HEK293 (cell line): ENCODE results near the gene RSPH9.

Source experiments
- BCL11B ChIP-seq: fragments of 450-650 bp; formaldehyde crosslinking; IDR thresholded peaks from 2 replicates; pipeline ENCODE4 v1.5.1; 2016; ENCODE audit warnings: low read depth, missing biosample characterization, missing genetic modification characterization
- KLF7 ChIP-seq: fragments of 450-650 bp; formaldehyde crosslinking; IDR thresholded peaks from 2 replicates; pipeline ENCODE4 v1.5.1; 2016; ENCODE audit warnings: missing biosample characterization, missing genetic modification characterization, borderline replicate concordance
- KLF8 ChIP-seq: fragments of 450-650 bp; formaldehyde crosslinking; IDR thresholded peaks from 2 replicates; pipeline ENCODE4 v1.5.1; 2016; ENCODE audit warnings: missing biosample characterization, missing genetic modification characterization
- SP2 ChIP-seq: fragments of 450-650 bp; formaldehyde crosslinking; IDR thresholded peaks from 2 replicates; pipeline ENCODE4 v1.5.1; 2016; ENCODE audit warnings: missing biosample characterization, missing genetic modification characterization
- ZBTB21 ChIP-seq: fragments of 450-650 bp; formaldehyde crosslinking; IDR thresholded peaks from 2 replicates; pipeline ENCODE4 v1.5.1; 2017; ENCODE audit warnings: missing biosample characterization, missing genetic modification characterization
- ZBTB48 ChIP-seq: fragments of 450-650 bp; formaldehyde crosslinking; IDR thresholded peaks from 2 replicates; pipeline ENCODE4 v1.5.1; 2016; ENCODE audit warnings: missing biosample characterization, missing genetic modification characterization
- ZFHX2 ChIP-seq: fragments of 450-650 bp; formaldehyde crosslinking; conservative IDR thresholded peaks from 2 replicates; pipeline ENCODE4 v1.5.1; 2016; ENCODE audit warnings: missing biosample characterization, missing genetic modification characterization
- ZFP41 ChIP-seq: fragments of 450-650 bp; formaldehyde crosslinking; IDR thresholded peaks from 2 replicates; pipeline ENCODE4 v1.5.1; 2016; ENCODE audit warnings: missing biosample characterization, missing genetic modification characterization, borderline replicate concordance
- ZNF133 ChIP-seq: fragments of 450-650 bp; formaldehyde crosslinking; IDR thresholded peaks from 2 replicates; pipeline ENCODE4 v1.5.1; 2016; ENCODE audit warnings: missing biosample characterization, missing genetic modification characterization
- ZNF140 ChIP-seq: fragments of 450-650 bp; formaldehyde crosslinking; IDR thresholded peaks from 2 replicates; pipeline ENCODE4 v1.5.1; 2016; ENCODE audit warnings: missing biosample characterization, missing genetic modification characterization
- ZNF155 ChIP-seq: fragments of 450-650 bp; formaldehyde crosslinking; IDR thresholded peaks from 2 replicates; pipeline ENCODE4 v1.5.1; 2016; ENCODE audit warnings: missing biosample characterization, missing genetic modification characterization
- ZNF174 ChIP-seq: fragments of 450-650 bp; formaldehyde crosslinking; IDR thresholded peaks from 2 replicates; pipeline ENCODE4 v1.5.0; 2017; ENCODE audit warnings: missing biosample characterization, mild to moderate bottlenecking, missing genetic modification characterization
- ZNF23 ChIP-seq: fragments of 450-650 bp; formaldehyde crosslinking; IDR thresholded peaks from 2 replicates; pipeline ENCODE4 v1.5.1; 2016; ENCODE audit warnings: missing biosample characterization, missing genetic modification characterization, borderline replicate concordance
- ZNF248 ChIP-seq: fragments of 450-650 bp; formaldehyde crosslinking; IDR thresholded peaks from 2 replicates; pipeline ENCODE4 v1.5.1; 2017; ENCODE audit warnings: missing biosample characterization, missing genetic modification characterization
- ZNF266 ChIP-seq: fragments of 450-650 bp; formaldehyde crosslinking; IDR thresholded peaks from 2 replicates; pipeline ENCODE4 v1.5.1; 2016; ENCODE audit warnings: missing biosample characterization, missing genetic modification characterization, low read depth
- ZNF37A ChIP-seq: fragments of 450-650 bp; IDR thresholded peaks from 2 replicates; pipeline ENCODE4 v1.5.1; 2018; ENCODE audit warnings: missing biosample characterization, missing genetic modification characterization
- ZNF473 ChIP-seq: fragments of 450-650 bp; formaldehyde crosslinking; IDR thresholded peaks from 2 replicates; pipeline ENCODE4 v1.5.1; 2017; ENCODE audit warnings: missing biosample characterization, missing genetic modification characterization
- ZNF521 ChIP-seq: fragments of 450-650 bp; formaldehyde crosslinking; IDR thresholded peaks from 2 replicates; pipeline ENCODE4 v1.5.1; 2017; ENCODE audit warnings: missing biosample characterization, mild to moderate bottlenecking, missing genetic modification characterization
- ZNF529 ChIP-seq: fragments of 450-650 bp; formaldehyde crosslinking; IDR thresholded peaks from 2 replicates; pipeline ENCODE4 v1.5.1; 2017; ENCODE audit warnings: missing genetic modification characterization, missing biosample characterization; ENCODE audit not compliant: insufficient replicate concordance
- ZNF530 ChIP-seq: fragments of 450-650 bp; formaldehyde crosslinking; IDR thresholded peaks from 2 replicates; pipeline ENCODE4 v1.5.1; 2016; ENCODE audit warnings: low read depth, missing biosample characterization, missing genetic modification characterization
- ZNF658 ChIP-seq: fragments of 450-650 bp; formaldehyde crosslinking; IDR thresholded peaks from 2 replicates; pipeline ENCODE4; 2016; ENCODE audit warnings: missing biosample characterization, missing genetic modification characterization
- ZNF76 ChIP-seq: fragments of 450-650 bp; formaldehyde crosslinking; IDR thresholded peaks from 2 replicates; pipeline ENCODE4; 2016; ENCODE audit warnings: low read depth, missing biosample characterization, missing genetic modification characterization, borderline replicate concordance
- ZNF776 ChIP-seq: fragments of 450-650 bp; formaldehyde crosslinking; IDR thresholded peaks from 2 replicates; pipeline ENCODE4 v1.5.0; 2017; ENCODE audit warnings: missing biosample characterization, missing genetic modification characterization, borderline replicate concordance
- ZNF785 ChIP-seq: fragments of 450-650 bp; formaldehyde crosslinking; IDR thresholded peaks from 2 replicates; pipeline ENCODE4 v1.5.1; 2016; ENCODE audit warnings: missing biosample characterization, missing genetic modification characterization
- ZXDB ChIP-seq: fragments of 450-650 bp; formaldehyde crosslinking; IDR thresholded peaks from 2 replicates; pipeline ENCODE4 v1.5.1; 2016; ENCODE audit warnings: missing biosample characterization, missing genetic modification characterization
- TF ChIP-seq, protein P1 (sequence below): fragments of 450-650 bp; formaldehyde crosslinking; IDR thresholded peaks from 2 replicates; pipeline ENCODE4 v1.5.1; 2016; ENCODE audit warnings: missing biosample characterization, missing genetic modification characterization
- TF ChIP-seq, protein P2 (sequence below): fragments of 450-650 bp; formaldehyde crosslinking; IDR thresholded peaks from 2 replicates; pipeline ENCODE4 v1.5.1; 2016; ENCODE audit warnings: missing biosample characterization, missing genetic modification characterization
- TF ChIP-seq, protein P3 (sequence below): fragments of 450-650 bp; formaldehyde crosslinking; IDR thresholded peaks from 2 replicates; pipeline ENCODE4 v1.5.0; 2017; ENCODE audit warnings: missing biosample characterization, missing genetic modification characterization, borderline replicate concordance
- TF ChIP-seq, protein P4 (sequence below): fragments of 450-650 bp; formaldehyde crosslinking; IDR thresholded peaks from 2 replicates; pipeline ENCODE4; 2016; ENCODE audit warnings: missing biosample characterization, missing genetic modification characterization
- TF ChIP-seq, protein P5 (sequence below): fragments of 450-650 bp; formaldehyde crosslinking; IDR thresholded peaks from 2 replicates; pipeline ENCODE4 v1.5.1; 2016; ENCODE audit warnings: missing biosample characterization, missing genetic modification characterization, low read depth

RSPH9 gene

DNA sequence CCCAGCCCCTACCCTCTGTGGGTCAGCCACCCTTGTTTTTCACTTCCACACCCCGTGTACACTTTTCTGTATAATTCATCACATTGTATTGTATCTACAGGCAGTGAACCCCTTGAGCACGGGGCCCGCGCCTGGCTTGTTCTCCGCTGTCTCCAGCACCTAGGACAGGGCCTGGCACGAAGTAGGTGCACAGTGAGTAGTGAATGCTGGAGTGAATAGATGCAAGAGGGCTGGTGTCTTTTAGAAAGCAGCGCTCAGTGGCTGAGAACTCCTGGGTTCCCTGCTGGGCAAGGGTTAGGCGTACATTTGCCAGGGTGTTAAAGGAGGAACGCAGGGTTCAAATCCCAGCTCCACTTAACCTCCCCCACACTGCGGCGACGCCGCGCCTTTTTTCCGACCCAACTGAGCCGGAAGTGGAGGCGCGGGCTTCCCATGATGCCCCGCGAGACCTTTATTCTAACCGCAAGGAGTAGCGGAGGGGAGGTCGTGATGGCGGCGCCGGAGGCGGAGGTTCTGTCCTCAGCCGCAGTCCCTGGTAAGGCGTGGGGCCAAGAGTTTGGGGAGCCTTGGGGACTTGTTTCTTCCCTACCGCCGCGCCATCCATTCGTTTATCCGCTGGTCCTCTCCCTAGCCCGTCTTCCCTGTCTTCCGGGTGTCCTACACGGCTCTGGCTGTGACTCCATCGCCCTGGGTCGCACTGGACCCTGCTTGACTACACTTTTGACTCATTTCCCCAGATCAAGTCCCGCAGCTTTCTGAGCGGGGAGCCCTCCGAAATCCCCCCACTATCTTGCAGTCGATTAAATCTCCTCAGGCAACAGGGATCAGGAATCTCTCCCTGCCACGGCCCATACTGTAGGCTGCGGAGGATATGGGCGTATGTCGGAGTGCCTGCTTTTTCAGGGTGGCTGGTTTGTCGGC is 9.2 kb upstream of the RSPH9 start, which contains the start of gene MAD2L1BP (continued):
- TF ChIP-seq, protein P1, sequence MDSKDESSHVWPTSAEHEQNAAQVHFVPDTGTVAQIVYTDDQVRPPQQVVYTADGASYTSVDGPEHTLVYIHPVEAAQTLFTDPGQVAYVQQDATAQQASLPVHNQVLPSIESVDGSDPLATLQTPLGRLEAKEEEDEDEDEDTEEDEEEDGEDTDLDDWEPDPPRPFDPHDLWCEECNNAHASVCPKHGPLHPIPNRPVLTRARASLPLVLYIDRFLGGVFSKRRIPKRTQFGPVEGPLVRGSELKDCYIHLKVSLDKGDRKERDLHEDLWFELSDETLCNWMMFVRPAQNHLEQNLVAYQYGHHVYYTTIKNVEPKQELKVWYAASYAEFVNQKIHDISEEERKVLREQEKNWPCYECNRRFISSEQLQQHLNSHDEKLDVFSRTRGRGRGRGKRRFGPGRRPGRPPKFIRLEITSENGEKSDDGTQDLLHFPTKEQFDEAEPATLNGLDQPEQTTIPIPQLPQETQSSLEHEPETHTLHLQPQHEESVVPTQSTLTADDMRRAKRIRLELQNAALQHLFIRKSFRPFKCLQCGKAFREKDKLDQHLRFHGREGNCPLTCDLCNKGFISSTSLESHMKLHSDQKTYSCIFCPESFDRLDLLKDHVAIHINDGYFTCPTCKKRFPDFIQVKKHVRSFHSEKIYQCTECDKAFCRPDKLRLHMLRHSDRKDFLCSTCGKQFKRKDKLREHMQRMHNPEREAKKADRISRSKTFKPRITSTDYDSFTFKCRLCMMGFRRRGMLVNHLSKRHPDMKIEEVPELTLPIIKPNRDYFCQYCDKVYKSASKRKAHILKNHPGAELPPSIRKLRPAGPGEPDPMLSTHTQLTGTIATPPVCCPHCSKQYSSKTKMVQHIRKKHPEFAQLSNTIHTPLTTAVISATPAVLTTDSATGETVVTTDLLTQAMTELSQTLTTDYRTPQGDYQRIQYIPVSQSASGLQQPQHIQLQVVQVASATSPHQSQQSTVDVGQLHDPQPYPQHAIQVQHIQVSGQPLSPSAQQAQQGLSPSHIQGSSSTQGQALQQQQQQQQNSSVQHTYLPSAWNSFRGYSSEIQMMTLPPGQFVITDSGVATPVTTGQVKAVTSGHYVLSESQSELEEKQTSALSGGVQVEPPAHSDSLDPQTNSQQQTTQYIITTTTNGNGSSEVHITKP = peak; percentile 42; the same call in 1 of the 2 replicates
- TF ChIP-seq ZNF530 (tag by site-specific recombination) (no peak), ZBTB21 (peak; percentile 12; the same call in 1 of the 2 replicates), ZNF658 (tag by site-specific recombination) (no peak), ZNF174 (tag by site-specific recombination) (no peak), ZNF23 (tag by site-specific recombination) (no peak), ZNF529 (no peak), ZFHX2 (tag by site-specific recombination) (peak; percentile 85), ZNF76 (peak; percentile 94), ZNF37A (no peak), ZNF248 (no peak), SP2 (tag by site-specific recombination) (peak; percentile 65), ZNF785 (tag by site-specific recombination) (no peak), ZNF155 (tag by site-specific recombination) (no peak), ZFP41 (no peak), BCL11B (tag by site-specific recombination) (no peak), ZNF776 (tag by site-specific recombination) (no peak), ZNF266 (tag by site-specific recombination) (no peak), KLF7 (tag by site-specific recombination) (peak; percentile 68; the same call in 1 of the 2 replicates), ZNF140 (no peak), ZBTB48 (tag by site-specific recombination) (no peak), ZNF521 (no peak), ZXDB (tag by site-specific recombination) (peak; percentile 81), KLF8 (tag by site-specific recombination) (peak; percentile 74; the same call in 1 of the 2 replicates), ZNF133 (tag by site-specific recombination) (no peak), ZNF473 (no peak)
- TF ChIP-seq, protein P2, sequence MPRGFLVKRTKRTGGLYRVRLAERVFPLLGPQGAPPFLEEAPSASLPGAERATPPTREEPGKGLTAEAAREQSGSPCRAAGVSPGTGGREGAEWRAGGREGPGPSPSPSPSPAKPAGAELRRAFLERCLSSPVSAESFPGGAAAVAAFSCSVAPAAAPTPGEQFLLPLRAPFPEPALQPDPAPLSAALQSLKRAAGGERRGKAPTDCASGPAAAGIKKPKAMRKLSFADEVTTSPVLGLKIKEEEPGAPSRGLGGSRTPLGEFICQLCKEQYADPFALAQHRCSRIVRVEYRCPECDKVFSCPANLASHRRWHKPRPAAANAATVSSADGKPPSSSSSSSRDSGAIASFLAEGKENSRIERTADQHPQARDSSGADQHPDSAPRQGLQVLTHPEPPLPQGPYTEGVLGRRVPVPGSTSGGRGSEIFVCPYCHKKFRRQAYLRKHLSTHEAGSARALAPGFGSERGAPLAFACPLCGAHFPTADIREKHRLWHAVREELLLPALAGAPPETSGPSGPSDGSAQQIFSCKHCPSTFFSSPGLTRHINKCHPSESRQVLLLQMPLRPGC = peak; percentile 72; the same call in 1 of the 2 replicates
- TF ChIP-seq, protein P3, sequence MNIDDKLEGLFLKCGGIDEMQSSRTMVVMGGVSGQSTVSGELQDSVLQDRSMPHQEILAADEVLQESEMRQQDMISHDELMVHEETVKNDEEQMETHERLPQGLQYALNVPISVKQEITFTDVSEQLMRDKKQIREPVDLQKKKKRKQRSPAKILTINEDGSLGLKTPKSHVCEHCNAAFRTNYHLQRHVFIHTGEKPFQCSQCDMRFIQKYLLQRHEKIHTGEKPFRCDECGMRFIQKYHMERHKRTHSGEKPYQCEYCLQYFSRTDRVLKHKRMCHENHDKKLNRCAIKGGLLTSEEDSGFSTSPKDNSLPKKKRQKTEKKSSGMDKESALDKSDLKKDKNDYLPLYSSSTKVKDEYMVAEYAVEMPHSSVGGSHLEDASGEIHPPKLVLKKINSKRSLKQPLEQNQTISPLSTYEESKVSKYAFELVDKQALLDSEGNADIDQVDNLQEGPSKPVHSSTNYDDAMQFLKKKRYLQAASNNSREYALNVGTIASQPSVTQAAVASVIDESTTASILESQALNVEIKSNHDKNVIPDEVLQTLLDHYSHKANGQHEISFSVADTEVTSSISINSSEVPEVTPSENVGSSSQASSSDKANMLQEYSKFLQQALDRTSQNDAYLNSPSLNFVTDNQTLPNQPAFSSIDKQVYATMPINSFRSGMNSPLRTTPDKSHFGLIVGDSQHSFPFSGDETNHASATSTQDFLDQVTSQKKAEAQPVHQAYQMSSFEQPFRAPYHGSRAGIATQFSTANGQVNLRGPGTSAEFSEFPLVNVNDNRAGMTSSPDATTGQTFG (tag by site-specific recombination) = no peak
- TF ChIP-seq, protein P4, sequence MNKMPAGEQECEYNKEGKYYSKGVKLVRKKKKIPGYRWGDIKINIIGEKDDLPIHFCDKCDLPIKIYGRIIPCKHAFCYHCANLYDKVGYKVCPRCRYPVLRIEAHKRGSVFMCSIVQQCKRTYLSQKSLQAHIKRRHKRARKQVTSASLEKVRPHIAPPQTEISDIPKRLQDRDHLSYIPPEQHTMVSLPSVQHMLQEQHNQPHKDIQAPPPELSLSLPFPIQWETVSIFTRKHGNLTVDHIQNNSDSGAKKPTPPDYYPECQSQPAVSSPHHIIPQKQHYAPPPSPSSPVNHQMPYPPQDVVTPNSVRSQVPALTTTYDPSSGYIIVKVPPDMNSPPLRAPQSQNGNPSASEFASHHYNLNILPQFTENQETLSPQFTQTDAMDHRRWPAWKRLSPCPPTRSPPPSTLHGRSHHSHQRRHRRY (tag by site-specific recombination) = no peak
- TF ChIP-seq, protein P5, sequence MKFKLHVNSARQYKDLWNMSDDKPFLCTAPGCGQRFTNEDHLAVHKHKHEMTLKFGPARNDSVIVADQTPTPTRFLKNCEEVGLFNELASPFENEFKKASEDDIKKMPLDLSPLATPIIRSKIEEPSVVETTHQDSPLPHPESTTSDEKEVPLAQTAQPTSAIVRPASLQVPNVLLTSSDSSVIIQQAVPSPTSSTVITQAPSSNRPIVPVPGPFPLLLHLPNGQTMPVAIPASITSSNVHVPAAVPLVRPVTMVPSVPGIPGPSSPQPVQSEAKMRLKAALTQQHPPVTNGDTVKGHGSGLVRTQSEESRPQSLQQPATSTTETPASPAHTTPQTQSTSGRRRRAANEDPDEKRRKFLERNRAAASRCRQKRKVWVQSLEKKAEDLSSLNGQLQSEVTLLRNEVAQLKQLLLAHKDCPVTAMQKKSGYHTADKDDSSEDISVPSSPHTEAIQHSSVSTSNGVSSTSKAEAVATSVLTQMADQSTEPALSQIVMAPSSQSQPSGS (tag by site-specific recombination) = no peak
